NT2/D1 (cell line): ENCODE results near the gene TMUB1.

Experiments
- SUZ12 ChIP-seq: IDR thresholded peaks from 2 replicates; pipeline ENCODE4 v1.6.1; 2011; ENCODE audit not compliant: insufficient read length, insufficient read depth; ENCODE audit errors: extremely low read depth
- YY1 ChIP-seq: IDR thresholded peaks from 2 replicates; pipeline ENCODE4 v1.6.1; 2011; ENCODE audit not compliant: insufficient read length, insufficient read depth
- ZNF274 ChIP-seq: IDR thresholded peaks from 2 replicates; pipeline ENCODE4 v1.6.1; 2011; ENCODE audit warnings: mild to moderate bottlenecking, low read depth, low read length

- TF ChIP-seq YY1 = no peak
- TF ChIP-seq SUZ12 = no peak
- no peak for TF ChIP-seq ZNF274
Observed at GRCh38 chr7:151109094-151110048, 26.1 kb upstream of the TMUB1 start.
